GM19240 (cell line): ENCODE measurements around the gene FREM2.

Source experiments
- DNase-seq: peaks from one replicate; pipeline ENCODE4 v3.0.0; 2011; ENCODE audit warnings: low spot score; ENCODE audit not compliant: insufficient read length

FREM2 gene

GRCh38 chr13:38888309-38888708 is 201.4 kb downstream of the FREM2 start:
- DNase-seq: no peak

GRCh38 chr13:38895075-38895474 is 208.2 kb downstream of the FREM2 start:
- DNase-seq: no peak

DNA sequence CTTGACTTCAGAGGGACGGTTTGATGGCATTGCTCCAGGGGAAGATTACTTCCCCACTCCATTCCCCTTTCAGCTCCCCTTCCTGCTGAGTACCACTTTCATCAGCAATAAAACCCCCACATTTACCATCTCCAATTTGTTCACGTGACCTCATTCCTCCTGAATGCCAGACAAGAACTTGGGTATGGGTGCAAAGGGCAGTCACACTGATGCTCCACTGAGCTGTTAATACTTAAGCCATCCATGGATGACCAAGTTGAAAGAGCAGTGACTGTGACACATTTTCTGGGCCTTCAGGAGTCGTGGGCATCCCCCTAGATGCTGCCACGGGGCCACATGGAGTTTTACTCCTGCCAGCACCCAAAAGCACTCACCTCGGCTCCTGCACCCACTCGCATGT is 210.6 kb downstream of the FREM2 start:
- no peak for DNase-seq

DNA sequence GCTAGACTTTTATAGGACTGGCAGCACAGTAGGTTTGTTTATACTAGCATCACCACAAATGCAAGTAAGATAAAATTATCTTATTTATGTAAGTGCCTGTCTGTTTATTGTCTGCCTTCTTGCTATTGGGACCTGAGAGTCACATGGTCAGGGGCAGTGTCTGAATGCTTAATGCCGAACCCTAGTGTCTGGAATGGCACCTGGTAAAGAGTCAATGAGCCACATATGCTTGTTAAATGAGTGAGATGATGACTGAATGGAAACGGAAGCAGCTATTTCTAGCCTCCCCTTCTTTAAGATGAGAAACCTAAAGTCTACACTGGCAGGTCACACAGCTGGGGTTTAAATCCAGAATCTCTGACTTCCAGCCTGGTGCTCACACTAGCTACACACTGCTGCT is 211.6 kb downstream of the FREM2 start:
- no peak for DNase-seq

- DNase-seq: no peak
These were observed 212.7 kb downstream of the FREM2 start for GRCh38 chr13:38899571-38899970.

DNA sequence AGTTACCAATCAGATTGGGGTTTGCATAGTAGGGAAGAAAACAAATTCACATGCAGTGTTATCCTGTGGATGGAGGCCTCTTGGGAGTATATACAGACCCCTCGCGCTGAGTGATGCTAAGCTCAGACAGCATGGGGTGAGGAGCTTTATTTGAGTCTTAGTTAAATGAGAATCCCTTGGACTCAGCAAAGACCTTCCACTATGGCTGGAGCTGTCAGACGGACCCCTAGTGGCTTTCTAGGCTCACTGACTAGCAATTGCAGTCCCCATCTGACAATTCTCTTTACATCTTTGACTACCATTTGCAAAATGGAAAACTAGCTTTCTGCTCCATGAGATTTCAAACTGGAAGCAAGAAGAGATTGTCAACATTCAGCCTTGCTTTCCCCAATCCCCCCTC is 213.3 kb downstream of the FREM2 start:
- no peak for DNase-seq

DNA sequence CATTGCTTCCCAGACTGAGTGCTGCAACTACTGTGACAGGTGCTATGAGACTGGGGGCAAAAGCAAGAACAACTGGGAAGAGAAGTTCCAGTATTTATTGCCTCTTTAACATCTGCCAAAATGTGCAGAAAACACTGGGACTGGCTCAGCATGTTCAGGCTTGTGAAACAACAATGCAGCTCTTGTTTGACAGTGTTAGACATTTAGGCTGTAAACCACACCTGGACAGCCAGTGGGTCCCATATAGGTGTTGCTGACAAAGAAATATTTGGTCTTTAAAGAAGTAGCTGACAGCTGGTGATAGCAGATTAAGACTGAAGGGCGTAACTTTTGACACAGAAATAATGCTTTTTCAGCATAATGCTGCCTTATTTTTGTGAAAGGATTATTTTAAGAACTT is 215.7 kb downstream of the FREM2 start:
- no peak for DNase-seq

DNA sequence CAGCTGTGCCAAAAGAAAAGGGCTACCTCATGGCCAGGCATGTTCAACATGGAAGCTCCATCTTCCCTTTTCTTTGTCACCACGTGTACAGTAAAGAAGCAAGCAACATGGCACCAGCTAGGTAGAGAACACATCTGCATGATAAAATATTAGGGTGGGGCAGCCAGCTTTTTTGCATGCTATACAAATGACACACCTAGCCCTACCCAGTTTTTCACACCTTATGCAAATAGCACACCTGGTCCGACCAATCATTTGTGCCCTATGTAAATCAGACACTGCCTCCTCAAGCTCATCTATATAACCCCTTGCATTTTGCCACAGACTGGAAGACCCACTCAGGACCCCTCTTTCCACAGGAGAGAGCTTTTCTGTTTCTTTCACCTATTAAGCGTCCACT is 218.2 kb downstream of the FREM2 start:
- no peak for DNase-seq

DNA sequence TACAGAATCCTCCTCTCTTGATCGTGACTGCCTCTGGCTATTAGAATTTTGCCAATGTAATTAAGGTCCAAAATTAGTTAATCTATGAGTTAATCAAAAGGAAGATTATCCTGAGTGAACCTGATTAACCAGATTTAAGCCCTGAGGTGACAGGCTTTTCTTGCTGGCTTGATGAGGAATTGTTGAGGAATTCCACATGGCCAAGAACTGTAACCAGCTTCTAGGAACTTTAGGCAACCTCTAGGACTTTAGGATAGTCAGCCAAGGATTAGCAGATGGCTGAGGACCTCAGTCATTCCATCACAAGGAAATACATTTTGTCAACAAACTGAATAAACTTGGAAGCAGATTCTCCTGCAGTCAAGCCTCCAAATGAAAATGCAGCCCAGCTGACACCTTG is 219.0 kb downstream of the FREM2 start:
- DNase-seq: no peak

DNA sequence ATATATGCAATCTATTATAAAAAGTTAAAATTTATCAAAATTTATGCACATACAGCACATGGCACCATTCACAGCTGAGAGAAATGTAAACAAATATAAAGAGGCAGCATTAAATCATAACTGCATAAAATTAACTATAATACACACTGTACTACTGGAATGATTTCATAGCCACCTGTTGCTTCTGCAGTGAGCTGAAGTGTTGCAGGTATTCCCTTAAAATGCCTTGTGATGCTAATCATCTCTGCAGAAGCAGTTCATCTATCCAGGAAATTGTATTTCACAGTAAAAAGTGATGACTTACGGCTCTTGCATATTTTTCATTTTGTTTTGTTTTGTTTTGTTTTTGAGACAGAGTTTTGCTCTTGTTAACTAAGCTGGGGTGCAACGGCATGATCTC is 221.7 kb downstream of the FREM2 start:
- DNase-seq: no peak

GRCh38 chr13:38914070-38914469 is 227.2 kb downstream of the FREM2 start:
- DNase-seq: no peak

DNA sequence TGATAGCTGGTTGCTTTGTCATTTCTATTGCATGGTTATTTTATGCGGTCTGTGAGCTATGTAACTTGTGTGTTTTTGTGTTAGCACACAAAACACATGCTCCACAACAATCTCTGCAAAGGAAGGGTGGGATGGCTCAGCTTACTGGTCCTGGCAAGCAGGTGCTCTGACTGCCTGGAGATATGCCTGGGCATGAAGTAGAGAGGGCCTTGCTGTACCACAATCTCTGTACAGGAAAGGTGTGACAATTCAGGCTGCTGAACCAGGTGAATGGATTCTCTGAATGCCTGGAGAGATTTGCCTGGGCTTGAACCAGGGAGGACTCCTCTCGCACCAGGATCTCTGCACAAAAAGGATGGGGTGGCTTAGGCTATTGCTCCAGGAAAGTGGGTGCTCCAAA is 234.2 kb downstream of the FREM2 start:
- no peak for DNase-seq

DNA sequence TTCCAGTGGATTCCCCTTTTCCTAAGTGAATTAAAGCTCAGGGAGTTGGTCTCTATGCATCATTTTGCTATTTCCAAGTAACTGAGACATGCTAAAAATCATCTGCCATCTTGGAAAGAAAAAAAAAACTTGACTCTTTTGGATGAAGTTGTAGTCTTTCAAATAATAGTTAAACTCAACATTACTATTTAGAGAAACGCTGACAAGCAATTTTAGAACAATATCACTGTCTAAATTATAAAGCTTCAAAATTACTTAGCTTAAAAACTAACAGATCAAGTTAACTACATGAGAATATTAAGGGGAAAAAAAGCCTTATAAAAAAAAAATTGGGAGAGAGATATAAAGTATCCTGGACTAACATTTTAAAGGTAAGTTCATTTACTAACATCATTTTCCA is 235.3 kb downstream of the FREM2 start:
- DNase-seq: no peak

DNA sequence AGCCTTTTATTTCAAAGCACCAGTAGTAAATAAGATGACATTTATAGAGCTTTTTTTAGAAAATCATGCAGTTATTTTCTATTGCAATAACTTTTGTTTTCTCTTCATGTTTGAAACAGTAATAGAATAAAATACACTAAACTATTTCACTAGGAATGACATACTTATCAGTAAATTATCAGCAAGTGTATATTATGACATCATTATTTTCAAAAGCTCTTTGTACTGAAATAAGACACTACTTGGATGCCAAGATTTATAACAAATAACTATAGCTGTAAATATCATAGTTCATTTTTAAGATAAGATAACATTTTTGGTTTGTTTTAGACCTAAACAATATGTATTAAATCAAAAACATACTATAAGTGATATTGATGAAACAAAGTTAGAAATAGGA is 246.9 kb downstream of the FREM2 start:
- DNase-seq: no peak
